OCI-LY7 (cell line): ENCODE measurements around the gene DHRS1. TPM values are rescaled to one million over a fixed set of nuclear protein-coding genes. Genes with fewer than 3 reads are reported as not detected.

Experiments
- BruUV-seq: library from RNA; stranded (reverse); fragments of 400-500 nt; replicated peaks from 2 replicates; lab custom pipeline; 2021; lab: Mats Ljungman, UMichigan
- CTCF ChIA-PET: fragments of 300-600 bp; sonication (Branson Sonifier 250); formaldehyde crosslinking; loops from one replicate; lab custom pipeline; 2022; ENCODE audit warnings: antibody characterized with exemption; ENCODE audit not compliant: unreplicated experiment; lab: Charles Lee
- POLR2A ChIA-PET: fragments of 300-600 bp; sonication (Branson Sonifier 250); formaldehyde crosslinking; loops from one replicate; lab custom pipeline; 2022; ENCODE audit warnings: antibody characterized with exemption; lab: Charles Lee
- DNase-seq: peaks from one replicate; pipeline ENCODE4 v3.0.0-alpha.2; 2015; ENCODE audit warnings: low spot score
- H2AFZ ChIP-seq: fragments of 200-600 bp; sonication (generic), shearing (Covaris generic); 2 replicates; pipeline ENCODE4 v1.6.1; 2014; ENCODE audit warnings: mild to moderate bottlenecking, antibody characterized with exemption, low read length, moderate library complexity
- H3K27ac ChIP-seq: fragments of 200-600 bp; sonication (generic); 2 replicates; pipeline ENCODE4 v1.5.1; 2014; ENCODE audit warnings: mixed run types, low read depth, mild to moderate bottlenecking, moderate library complexity, low read length, inconsistent platforms; ENCODE audit not compliant: poor library complexity, severe bottlenecking
- H3K36me3 ChIP-seq: fragments of 200-600 bp; sonication (generic); 2 replicates; pipeline ENCODE4 v1.6.1; 2014; ENCODE audit warnings: mild to moderate bottlenecking, antibody characterized with exemption, low read length, moderate library complexity, mixed read lengths; ENCODE audit not compliant: insufficient read depth
- H3K4me1 ChIP-seq: fragments of 200-600 bp; sonication (generic); 2 replicates; pipeline ENCODE4 v1.5.1; 2014; ENCODE audit warnings: mild to moderate bottlenecking, low read length; ENCODE audit not compliant: insufficient read depth, poor library complexity, severe bottlenecking
- H3K4me2 ChIP-seq: fragments of 200-600 bp; sonication (generic); 2 replicates; pipeline ENCODE4 v1.6.1; 2014; ENCODE audit warnings: mild to moderate bottlenecking, low read length
- H3K4me3 ChIP-seq: fragments of 200-600 bp; sonication (generic); 2 replicates; pipeline ENCODE4 v1.5.1; 2014; ENCODE audit warnings: mild to moderate bottlenecking, low read depth, low read length; ENCODE audit not compliant: poor library complexity, severe bottlenecking
- H3K79me2 ChIP-seq: fragments of 200-600 bp; sonication (generic); 2 replicates; pipeline ENCODE4 v1.6.1; 2016; ENCODE audit warnings: low read depth, mild to moderate bottlenecking, low read length, moderate library complexity, mixed read lengths; ENCODE audit not compliant: insufficient read depth
- H3K9me2 ChIP-seq: fragments of 200-600 bp; sonication (generic); 2 replicates; pipeline ENCODE4 v1.6.1; 2016; ENCODE audit warnings: mild to moderate bottlenecking, low read length, mixed read lengths; ENCODE audit not compliant: insufficient read depth
- H3K9me3 ChIP-seq: fragments of 200-600 bp; sonication (generic); 2 replicates; pipeline ENCODE4 v1.6.1; 2014; ENCODE audit warnings: mild to moderate bottlenecking, mixed run types, low read length, mixed read lengths
- H4K20me1 ChIP-seq: fragments of 200-600 bp; sonication (generic); 2 replicates; pipeline ENCODE4 v1.6.1; 2014; ENCODE audit warnings: mild to moderate bottlenecking, antibody characterized with exemption, low read length, moderate library complexity, mixed read lengths; ENCODE audit not compliant: insufficient read depth
- EZH2phosphoT487 ChIP-seq: fragments of 200-600 bp; sonication (generic); IDR thresholded peaks from 2 replicates; pipeline ENCODE4 v1.6.1; 2018; ENCODE audit warnings: low read depth, borderline replicate concordance, mild to moderate bottlenecking, mixed run types, antibody characterized with exemption, low read length, moderate library complexity, mixed read lengths
- intact Hi-C: fragments of 100-400 bp; cut with micrococcal nuclease; formaldehyde crosslinking; loops from one replicate; pipeline ENCODE4 v1.10.0; 2022; ENCODE audit not compliant: unreplicated experiment
- total RNA-seq, 2 experiments: library from RNA; depleted of rRNA in 1 of 2; stranded (reverse); fragments of >200 nt in 1 of 2; shearing (Covaris generic) in 1 of 2; gene quantifications; 2 replicates each; pipeline ENCODE4 v1.2.3, GENCODE V29; 2014 to 2022
- TF ChIP-seq, protein P1 (sequence below): fragments of 200-600 bp; sonication (generic); conservative IDR thresholded peaks from 2 replicates; pipeline ENCODE4 v1.5.1; 2014; ENCODE audit warnings: mild to moderate bottlenecking, antibody characterized with exemption, low read length, moderate library complexity, mixed read lengths

DHRS1 gene
- total RNA-seq, 2 experiments from 2014 or later: 27.4 to 34.9 TPM

GRCh38 chr14:24243336-24243836 lies 56.2 kb downstream of the DHRS1 start:
- Histone ChIP-seq H3K4me2 (peak overlapping the region; percentile 92), H2AFZ (peak overlapping the region; percentile 35; the same call in 1 of the 2 replicates), H3K4me3 (peak overlapping the region; percentile 82), H3K36me3 (peaks cover 28% of the 10 kb centered on the region), H3K9me2 (no peaks in the 10 kb centered on the region), H3K4me1 (peaks cover 30% of the 10 kb centered on the region), H3K9me3 (no peaks in the 10 kb centered on the region), H4K20me1 (no peaks in the 10 kb centered on the region), H3K27ac (peak overlapping the region; percentile 90), H3K79me2 (peaks cover 16% of the 10 kb centered on the region; the same call in 1 of the 2 replicates)
- CTCF ChIA-PET: interaction anchor here (0.6 to 2.2 kb wide), 5 partner anchors 37 to 128 kb away, joined by 3 to 17 read pairs (median 6); partner anchors contain the start of genes CIDEB, DHRS1 and NOP9
- POLR2A ChIA-PET: interaction anchor here (0.5 to 2.3 kb wide), 19 partner anchors 11 to 1755 kb away, joined by 3 to 25 read pairs (median 4); partner anchors contain the start of genes CHMP4A, CIDEB, DHRS1 and GMPR2
- peak; percentile 14 for DNase-seq
- BruUV-seq: no TSS peak
- intact Hi-C loops: loop anchor here (1.0 to 5.0 kb wide), 6 partner anchors 54 to 231 kb away; partner anchors contain the start of gene IPO4
- TF ChIP-seq, protein P1, sequence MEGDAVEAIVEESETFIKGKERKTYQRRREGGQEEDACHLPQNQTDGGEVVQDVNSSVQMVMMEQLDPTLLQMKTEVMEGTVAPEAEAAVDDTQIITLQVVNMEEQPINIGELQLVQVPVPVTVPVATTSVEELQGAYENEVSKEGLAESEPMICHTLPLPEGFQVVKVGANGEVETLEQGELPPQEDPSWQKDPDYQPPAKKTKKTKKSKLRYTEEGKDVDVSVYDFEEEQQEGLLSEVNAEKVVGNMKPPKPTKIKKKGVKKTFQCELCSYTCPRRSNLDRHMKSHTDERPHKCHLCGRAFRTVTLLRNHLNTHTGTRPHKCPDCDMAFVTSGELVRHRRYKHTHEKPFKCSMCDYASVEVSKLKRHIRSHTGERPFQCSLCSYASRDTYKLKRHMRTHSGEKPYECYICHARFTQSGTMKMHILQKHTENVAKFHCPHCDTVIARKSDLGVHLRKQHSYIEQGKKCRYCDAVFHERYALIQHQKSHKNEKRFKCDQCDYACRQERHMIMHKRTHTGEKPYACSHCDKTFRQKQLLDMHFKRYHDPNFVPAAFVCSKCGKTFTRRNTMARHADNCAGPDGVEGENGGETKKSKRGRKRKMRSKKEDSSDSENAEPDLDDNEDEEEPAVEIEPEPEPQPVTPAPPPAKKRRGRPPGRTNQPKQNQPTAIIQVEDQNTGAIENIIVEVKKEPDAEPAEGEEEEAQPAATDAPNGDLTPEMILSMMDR: no peak
- no peak for TF ChIP-seq EZH2phosphoT487

DNA sequence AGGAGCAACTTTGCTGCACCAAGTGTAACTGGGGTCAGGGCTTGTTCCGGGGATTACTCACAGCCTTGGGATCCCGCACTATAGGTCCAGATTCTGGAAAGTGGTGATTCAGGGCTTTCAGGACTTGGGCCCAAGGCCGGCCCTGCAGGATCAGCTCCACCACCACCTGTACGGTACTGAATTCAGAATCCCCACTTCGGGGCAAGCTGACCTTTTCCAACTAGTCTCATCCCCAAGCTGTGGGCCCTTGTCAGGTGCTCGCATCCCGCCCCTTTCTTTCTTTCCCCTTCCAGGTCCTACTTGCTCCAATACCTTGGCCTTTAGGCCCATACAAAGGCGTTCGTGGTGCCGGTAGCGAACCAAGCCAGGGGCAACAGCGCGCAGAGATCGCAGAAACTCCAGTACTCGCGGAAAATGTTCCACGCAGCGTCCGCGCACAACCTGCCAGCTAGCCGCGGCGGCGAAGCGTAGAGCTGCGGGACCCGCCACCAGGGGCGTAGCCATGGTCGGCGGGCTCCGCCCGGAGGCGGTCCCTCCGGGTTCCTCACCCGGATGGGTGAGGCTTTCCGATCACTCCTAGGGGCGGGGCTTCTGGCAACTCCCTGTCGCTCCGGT lies 57.6 kb downstream of the DHRS1 start:
- Histone ChIP-seq H3K27ac (peak overlapping the region; percentile 90), H3K4me2 (peak overlapping the region; percentile 92), H3K36me3 (peaks cover 43% of the 10 kb centered on the region), H3K4me3 (peak overlapping the region; percentile 82), H3K4me1 (peaks cover 28% of the 10 kb centered on the region), H3K79me2 (peaks cover 16% of the 10 kb centered on the region; the same call in 1 of the 2 replicates), H2AFZ (peak overlapping the region; percentile 52; the same call in 1 of the 2 replicates), H3K9me2 (no peaks in the 10 kb centered on the region), H3K9me3 (no peaks in the 10 kb centered on the region), H4K20me1 (no peaks in the 10 kb centered on the region)
- DNase-seq: peak; percentile 96
- CTCF ChIA-PET: interaction anchor here (0.8 to 2.2 kb wide), 6 partner anchors 22 to 95 kb away, joined by 3 to 17 read pairs (median 6); partner anchors contain the start of genes CIDEB, DHRS1, NOP9 and PSME2
- no peak for TF ChIP-seq EZH2phosphoT487
- TF ChIP-seq, protein P1: peak; percentile 35; the same call in 1 of the 2 replicates
- TSS peak; percentile 60 for BruUV-seq
- POLR2A ChIA-PET: interaction anchor here (0.7 to 2.3 kb wide), 25 partner anchors 9 to 200 kb away, joined by 3 to 25 read pairs (median 5); partner anchors contain the start of genes CHMP4A, DCAF11, DHRS1 and EMC9
- intact Hi-C loops: loop anchor here (1.0 to 5.0 kb wide), 5 partner anchors 29 to 230 kb away; partner anchors contain the start of genes IPO4 and RABGGTA

Other genes starting within 250 kb of the DHRS1 start
Only the 30 nearest of the 34 such genes appear.
- 75.5 and 79.2 TPM in 2 replicates for gene DCAF11, start 185.0 kb downstream of the DHRS1 start, total RNA-seq (2014; rRNA removed; shearing (Covaris generic))
- 63.6 and 77.3 TPM in 2 replicates for gene DCAF11, start 185.0 kb downstream of the DHRS1 start, total RNA-seq (2022)
- gene NRL, start 184.8 kb downstream of the DHRS1 start, total RNA-seq (2014; rRNA removed; shearing (Covaris generic)): 3.1 and 4.6 TPM in 2 replicates
- 7.5 and 8.1 TPM in 2 replicates for gene NRL, start 184.8 kb downstream of the DHRS1 start, total RNA-seq (2022)
- 0.28 TPM in 2 replicates for gene FITM1, start 169.1 kb downstream of the DHRS1 start, total RNA-seq (2014; rRNA removed; shearing (Covaris generic))
- gene FITM1, start 169.1 kb downstream of the DHRS1 start, total RNA-seq (2022): 0.97 and 1.4 TPM in 2 replicates
- gene PSME1, start 163.6 kb downstream of the DHRS1 start, total RNA-seq (2014; rRNA removed; shearing (Covaris generic)): 187 and 213 TPM in 2 replicates
- 146 and 149 TPM in 2 replicates for gene PSME1, start 163.6 kb downstream of the DHRS1 start, total RNA-seq (2022)
- gene EMC9, start 158.2 kb downstream of the DHRS1 start, total RNA-seq (2014; rRNA removed; shearing (Covaris generic)): 73.2 and 74.8 TPM in 2 replicates
- gene EMC9, start 158.2 kb downstream of the DHRS1 start, total RNA-seq (2022): 72.0 and 72.9 TPM in 2 replicates
- 254 and 290 TPM in 2 replicates for gene PSME2, start 153.2 kb downstream of the DHRS1 start, total RNA-seq (2014; rRNA removed; shearing (Covaris generic))
- 176 and 188 TPM in 2 replicates for gene PSME2, start 153.2 kb downstream of the DHRS1 start, total RNA-seq (2022)
- 37.8 and 66.1 TPM in 2 replicates for gene RNF31, start 152.3 kb downstream of the DHRS1 start, total RNA-seq (2014; rRNA removed; shearing (Covaris generic))
- 57.8 and 58.1 TPM in 2 replicates for gene RNF31, start 152.3 kb downstream of the DHRS1 start, total RNA-seq (2022)
- gene IRF9, start 138.5 kb downstream of the DHRS1 start, total RNA-seq (2014; rRNA removed; shearing (Covaris generic)): 35.1 and 40.7 TPM in 2 replicates
- 36.2 and 39.1 TPM in 2 replicates for gene IRF9, start 138.5 kb downstream of the DHRS1 start, total RNA-seq (2022)
- 4.3 and 9.8 TPM in 2 replicates for gene REC8, start 127.7 kb downstream of the DHRS1 start, total RNA-seq (2014; rRNA removed; shearing (Covaris generic))
- gene REC8, start 127.7 kb downstream of the DHRS1 start, total RNA-seq (2022): 12.6 and 14.2 TPM in 2 replicates
- 48.4 and 59.2 TPM in 2 replicates for gene IPO4, start 111.0 kb downstream of the DHRS1 start, total RNA-seq (2014; rRNA removed; shearing (Covaris generic))
- 49.3 and 53.1 TPM in 2 replicates for gene IPO4, start 111.0 kb downstream of the DHRS1 start, total RNA-seq (2022)
- gene TM9SF1, start 104.3 kb downstream of the DHRS1 start, total RNA-seq (2014; rRNA removed; shearing (Covaris generic)): 23.4 and 31.3 TPM in 2 replicates
- 23.1 and 27.8 TPM in 2 replicates for gene TM9SF1, start 104.3 kb downstream of the DHRS1 start, total RNA-seq (2022)
- not detected in 2 replicates for gene TSSK4, start 94.1 kb downstream of the DHRS1 start, total RNA-seq (2014; rRNA removed; shearing (Covaris generic))
- gene TSSK4, start 94.1 kb downstream of the DHRS1 start, total RNA-seq (2022): 1.1 and 1.5 TPM in 2 replicates
- gene CHMP4A, start 86.3 kb downstream of the DHRS1 start, total RNA-seq (2014; rRNA removed; shearing (Covaris generic)): 48.5 and 65.7 TPM in 2 replicates
- gene CHMP4A, start 86.3 kb downstream of the DHRS1 start, total RNA-seq (2022): 67.6 and 72.9 TPM in 2 replicates
- gene MDP1, start 83.7 kb downstream of the DHRS1 start, total RNA-seq (2014; rRNA removed; shearing (Covaris generic)): 21.5 and 23.2 TPM in 2 replicates
- gene MDP1, start 83.7 kb downstream of the DHRS1 start, total RNA-seq (2022): 26.6 and 30.9 TPM in 2 replicates
- 167 and 285 TPM in 2 replicates for gene NEDD8, start 67.4 kb downstream of the DHRS1 start, total RNA-seq (2014; rRNA removed; shearing (Covaris generic))
- gene NEDD8, start 67.4 kb downstream of the DHRS1 start, total RNA-seq (2022): 174 and 182 TPM in 2 replicates
- gene GMPR2, start 66.9 kb downstream of the DHRS1 start, total RNA-seq (2014; rRNA removed; shearing (Covaris generic)): 39.4 and 51.4 TPM in 2 replicates
- gene GMPR2, start 66.9 kb downstream of the DHRS1 start, total RNA-seq (2022): 61.4 and 62.3 TPM in 2 replicates
- gene TINF2, start 57.2 kb downstream of the DHRS1 start, total RNA-seq (2014; rRNA removed; shearing (Covaris generic)): 63.9 and 70.1 TPM in 2 replicates
- gene TINF2, start 57.2 kb downstream of the DHRS1 start, total RNA-seq (2022): 76.1 and 77.5 TPM in 2 replicates
- gene TGM1, start 36.6 kb downstream of the DHRS1 start, total RNA-seq (2014; rRNA removed; shearing (Covaris generic)): 3.0 and 5.2 TPM in 2 replicates
- 5.4 and 7.0 TPM in 2 replicates for gene TGM1, start 36.6 kb downstream of the DHRS1 start, total RNA-seq (2022)
- 16.7 and 24.3 TPM in 2 replicates for gene RABGGTA, start 28.2 kb downstream of the DHRS1 start, total RNA-seq (2014; rRNA removed; shearing (Covaris generic))
- gene RABGGTA, start 28.2 kb downstream of the DHRS1 start, total RNA-seq (2022): 27.3 and 29.7 TPM in 2 replicates
- 30.6 and 33.2 TPM in 2 replicates for gene NOP9, start 70 bp upstream of the DHRS1 start, total RNA-seq (2014; rRNA removed; shearing (Covaris generic))
- gene NOP9, start 70 bp upstream of the DHRS1 start, total RNA-seq (2022): 44.0 and 52.6 TPM in 2 replicates
- gene CIDEB, start 8.2 kb upstream of the DHRS1 start, total RNA-seq (2014; rRNA removed; shearing (Covaris generic)): not detected in 2 replicates
- gene CIDEB, start 8.2 kb upstream of the DHRS1 start, total RNA-seq (2022): 1.6 and 3.2 TPM in 2 replicates
- gene LTB4R2, start 10.4 kb upstream of the DHRS1 start, total RNA-seq (2014; rRNA removed; shearing (Covaris generic)): 15.7 and 18.2 TPM in 2 replicates
- 37.6 TPM in 2 replicates for gene LTB4R2, start 10.4 kb upstream of the DHRS1 start, total RNA-seq (2022)
- 15.8 and 17.9 TPM in 2 replicates for gene LTB4R, start 11.7 kb upstream of the DHRS1 start, total RNA-seq (2014; rRNA removed; shearing (Covaris generic))
- 28.3 and 30.5 TPM in 2 replicates for gene LTB4R, start 11.7 kb upstream of the DHRS1 start, total RNA-seq (2022)
- 0.26 and 2.0 TPM in 2 replicates for gene ADCY4, start 35.3 kb upstream of the DHRS1 start, total RNA-seq (2014; rRNA removed; shearing (Covaris generic))
- gene ADCY4, start 35.3 kb upstream of the DHRS1 start, total RNA-seq (2022): 3.4 and 6.0 TPM in 2 replicates
- gene RIPK3, start 40.2 kb upstream of the DHRS1 start, total RNA-seq (2014; rRNA removed; shearing (Covaris generic)): 8.1 and 13.8 TPM in 2 replicates
- 14.5 and 18.8 TPM in 2 replicates for gene RIPK3, start 40.2 kb upstream of the DHRS1 start, total RNA-seq (2022)
- 72.2 and 94.7 TPM in 2 replicates for gene NFATC4, start 68.4 kb upstream of the DHRS1 start, total RNA-seq (2014; rRNA removed; shearing (Covaris generic))
- gene NFATC4, start 68.4 kb upstream of the DHRS1 start, total RNA-seq (2022): 96.6 and 130 TPM in 2 replicates
- 0.13 TPM in 2 replicates for gene NYNRIN, start 99.2 kb upstream of the DHRS1 start, total RNA-seq (2014; rRNA removed; shearing (Covaris generic))
- not detected in 2 replicates for gene NYNRIN, start 99.2 kb upstream of the DHRS1 start, total RNA-seq (2022)
- gene CBLN3, start 129.9 kb upstream of the DHRS1 start, total RNA-seq (2014; rRNA removed; shearing (Covaris generic)): 1.2 and 2.0 TPM in 2 replicates
- gene CBLN3, start 129.9 kb upstream of the DHRS1 start, total RNA-seq (2022): 6.7 and 7.9 TPM in 2 replicates
- 50.8 and 56.1 TPM in 2 replicates for gene KHNYN, start 130.2 kb upstream of the DHRS1 start, total RNA-seq (2014; rRNA removed; shearing (Covaris generic))
- gene KHNYN, start 130.2 kb upstream of the DHRS1 start, total RNA-seq (2022): 57.5 and 66.4 TPM in 2 replicates
- gene SDR39U1, start 143.0 kb upstream of the DHRS1 start, total RNA-seq (2014; rRNA removed; shearing (Covaris generic)): 51.4 and 54.0 TPM in 2 replicates
- gene SDR39U1, start 143.0 kb upstream of the DHRS1 start, total RNA-seq (2022): 101 and 103 TPM in 2 replicates